CD4-positive, alpha-beta T cell treated with Interleukin-2 at 100 ng/mL for 4 hours (primary cell): ENCODE data around the gene POR.
"Not testable (repeated sequence)": the region's sequence is repeated elsewhere in the genome, so short reads cannot be mapped to it uniquely, and the experiment has no call there.

Experiments used
- DNase-seq: peaks from one replicate; pipeline ENCODE4 v3.0.0-alpha.2; 2020; ENCODE audit warnings: low spot score

The POR gene

GRCh38 chr7:76029682-76030081, 114.7 kb downstream of the POR start:
- DNase-seq = not testable (repeated sequence)

GRCh38 chr7:76031964-76032363, 117.0 kb downstream of the POR start:
- no peak for DNase-seq
